ENCODE data around the gene PNLDC1.
"Not testable (repeated sequence)": the region's sequence is repeated elsewhere in the genome, so short reads cannot be mapped to it uniquely, and the experiment has no call there.

The PNLDC1 gene

DNA sequence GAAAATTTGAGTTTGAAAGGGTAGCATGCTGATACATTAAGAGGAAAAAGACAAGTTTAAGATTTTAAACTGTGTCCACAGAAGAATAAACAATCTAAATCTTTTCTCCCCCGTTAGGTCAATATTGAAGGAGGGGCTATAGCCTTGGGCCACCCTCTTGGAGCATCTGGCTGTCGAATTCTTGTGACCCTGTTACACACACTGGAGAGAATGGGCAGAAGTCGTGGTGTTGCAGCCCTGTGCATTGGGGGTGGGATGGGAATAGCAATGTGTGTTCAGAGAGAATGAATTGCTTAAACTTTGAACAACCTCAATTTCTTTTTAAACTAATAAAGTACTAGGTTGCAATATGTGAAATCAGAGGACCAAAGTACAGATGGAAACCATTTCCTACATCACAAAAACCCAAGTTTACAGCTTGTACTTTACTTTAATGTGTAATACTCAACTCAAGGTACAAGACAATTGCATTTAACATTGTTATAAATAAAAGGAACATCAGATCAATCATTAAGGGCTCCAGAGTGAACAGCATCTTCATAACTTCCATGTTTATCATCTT, 21.5 kb upstream of the PNLDC1 start:
- no peak for DNase-seq (ENCODE audit: low read depth in 2 of 2)

DNA sequence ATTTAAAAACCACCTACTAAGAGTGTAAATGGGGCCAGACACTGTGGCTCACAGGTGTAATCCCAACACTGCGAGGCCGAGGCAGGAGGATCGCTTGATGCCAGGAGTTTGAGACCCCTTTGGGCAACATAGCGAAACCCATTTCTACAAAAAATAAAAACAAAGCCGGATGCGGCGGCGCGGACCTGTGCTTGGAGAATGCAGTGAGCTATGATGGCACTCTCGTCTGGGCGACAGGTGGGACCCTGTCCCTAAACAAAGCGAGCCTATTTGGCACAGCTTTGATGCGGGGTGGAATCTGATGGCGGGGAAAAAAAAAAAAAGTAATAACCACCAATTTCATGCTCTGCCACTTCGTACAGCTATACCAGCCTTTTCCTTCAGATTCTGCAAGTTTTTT, 11.8 kb upstream of the PNLDC1 start:
- DNase-seq (ENCODE audit: low read depth in 2 of 2), result no peak

DNA sequence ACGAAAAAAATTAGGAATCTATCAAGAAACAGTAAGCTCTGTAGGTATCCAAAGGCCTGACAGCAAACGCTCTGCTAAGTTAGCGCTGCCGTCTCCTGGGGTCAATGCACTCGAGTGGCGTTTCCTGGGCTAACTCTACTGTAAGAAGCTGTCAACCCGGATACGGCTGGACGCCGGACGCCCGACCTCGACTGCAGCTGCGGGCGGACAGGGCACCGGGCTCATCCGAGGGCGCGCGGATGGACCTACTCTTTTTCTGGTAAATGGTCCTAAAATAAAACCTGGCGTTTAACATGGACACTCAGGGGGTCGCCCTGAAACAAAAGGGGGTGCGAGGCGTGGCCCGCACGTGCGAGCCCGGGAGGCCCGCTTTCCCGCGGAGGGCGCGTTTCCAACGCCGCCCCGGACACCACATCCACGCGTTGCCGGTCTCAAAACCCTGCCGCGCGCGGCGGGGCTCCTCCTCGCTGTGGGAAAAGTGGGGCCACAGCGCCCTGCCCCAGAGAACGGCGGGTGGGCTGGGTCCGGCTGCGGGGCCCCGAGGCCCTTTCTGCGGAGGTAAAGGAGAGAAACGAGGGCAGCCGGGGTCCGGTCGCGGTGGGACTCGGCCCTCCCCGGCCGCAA, 11.2 kb upstream of the PNLDC1 start:
- no peak for DNase-seq (ENCODE audit: low read depth in 2 of 2)

DNA sequence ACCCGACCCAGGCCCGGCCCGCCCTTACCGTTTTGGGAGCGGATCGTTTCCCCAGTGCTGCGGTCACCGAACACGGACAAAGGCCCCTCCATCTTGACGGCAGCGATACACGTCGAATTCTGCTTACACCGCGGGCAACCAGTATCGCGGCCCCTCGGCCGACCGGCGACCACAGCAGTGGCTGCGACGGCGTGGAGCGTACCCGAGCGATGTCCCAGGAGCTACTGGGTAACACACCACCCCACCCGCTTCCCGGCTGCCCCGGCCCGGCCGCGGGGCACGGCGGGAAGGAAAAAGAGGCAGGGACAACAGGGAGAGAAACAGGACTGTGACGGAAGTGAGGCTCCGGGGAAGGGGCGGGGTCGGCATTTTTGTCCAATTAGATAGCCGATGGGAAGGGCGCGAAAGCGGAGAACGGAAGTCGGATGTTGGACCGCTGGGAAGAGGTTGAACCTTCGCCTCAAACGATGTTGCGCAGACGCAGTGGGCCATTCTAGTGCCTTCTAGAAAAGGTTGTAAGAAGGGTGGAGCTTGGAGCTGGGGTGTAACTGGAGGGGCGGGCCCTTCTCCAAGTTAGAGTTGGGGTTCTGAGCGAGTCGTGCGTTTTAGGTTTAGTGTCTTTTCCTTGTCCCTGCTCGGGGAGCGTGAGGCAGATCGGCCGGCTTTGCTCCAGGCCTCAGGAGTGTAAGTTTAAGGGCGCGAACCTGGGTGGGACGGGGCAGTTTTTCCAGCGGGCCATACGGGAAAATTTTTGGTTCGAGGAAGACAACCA, 10.5 kb upstream of the PNLDC1 start, which contains the start of gene TCP1:
Gene TCP1, minus strand, starts transcription at position 226 of the 772 bp plus-strand sequence. Its CDS starts 134 bp downstream, at position 92.
- DNase-seq (ENCODE audit: low read depth in 2 of 2), result peak; percentile 98

DNA sequence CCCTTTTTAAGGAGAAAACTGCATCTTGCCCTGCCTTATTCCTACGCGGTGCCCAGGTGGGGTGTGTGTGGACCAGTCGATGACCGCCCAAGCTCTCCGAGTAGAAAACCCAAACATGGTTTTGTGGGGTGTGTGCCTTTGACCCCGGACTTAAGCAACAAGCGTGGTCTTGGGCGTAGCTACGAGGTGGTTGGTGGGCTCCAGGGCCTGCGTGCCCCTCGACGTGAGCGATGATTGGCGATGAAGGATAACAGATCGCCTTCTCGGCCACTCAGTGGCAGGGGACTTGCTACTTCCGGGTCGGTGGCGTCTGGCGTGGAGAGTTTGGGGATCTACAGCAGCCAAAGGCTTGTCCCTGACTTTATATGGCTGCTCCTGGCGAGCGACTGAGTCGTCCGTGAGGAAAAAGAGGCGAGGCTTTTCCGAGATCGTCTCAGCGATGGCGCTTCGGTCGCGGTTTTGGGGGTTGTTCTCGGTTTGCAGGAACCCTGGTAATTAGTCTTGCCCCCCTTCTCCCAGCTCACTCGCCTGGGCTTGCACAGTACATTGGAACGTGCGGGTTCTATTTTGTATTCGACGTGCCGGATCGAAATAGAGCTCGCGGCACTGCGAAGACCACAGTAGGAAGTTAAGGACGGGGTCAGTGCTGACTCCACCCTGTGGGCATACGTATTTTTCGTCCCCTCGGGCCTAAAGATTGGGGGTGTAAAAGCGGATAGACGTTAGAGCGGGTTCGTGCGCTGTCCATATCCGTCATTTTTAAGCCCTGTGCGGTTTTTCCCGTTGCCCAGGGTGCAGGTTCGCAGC, 9.7 kb upstream of the PNLDC1 start, which contains the start of gene MRPL18:
Gene MRPL18, plus strand, starts transcription at position 319 of the 807 bp plus-strand sequence. Its CDS starts 121 bp downstream, at position 440.
- DNase-seq (ENCODE audit: low read depth in 2 of 2), result peak; percentile 93

DNA sequence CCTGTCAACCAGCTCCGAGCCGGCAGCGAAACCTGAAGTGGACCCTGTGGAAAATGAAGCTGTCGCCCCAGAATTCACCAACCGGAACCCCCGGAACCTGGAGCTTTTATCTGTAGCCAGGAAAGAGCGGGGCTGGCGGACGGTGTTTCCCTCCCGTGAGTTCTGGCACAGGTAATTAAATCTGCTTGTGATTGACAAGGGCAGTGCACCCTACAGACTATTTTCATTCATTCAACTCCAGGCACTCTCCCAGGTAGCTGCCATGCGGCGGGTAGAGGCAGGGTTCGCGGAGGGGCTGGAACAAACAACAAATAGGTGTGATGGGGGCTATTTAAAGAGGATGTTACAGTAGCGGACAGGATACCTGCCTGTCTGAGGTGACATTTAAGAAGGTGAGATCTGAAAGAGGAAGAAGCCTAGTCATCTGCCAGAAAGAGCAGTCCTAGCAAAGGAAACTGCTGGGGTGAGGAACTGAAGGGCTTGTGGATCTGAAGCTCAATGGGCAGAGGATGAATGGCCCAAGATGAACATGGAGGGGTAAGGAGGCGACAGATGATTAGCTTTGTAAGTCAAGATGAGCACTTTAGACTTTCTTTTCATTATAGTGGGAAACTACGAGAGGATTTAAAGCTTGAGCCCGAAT, 9.0 kb upstream of the PNLDC1 start:
- no peak for DNase-seq (ENCODE audit: low read depth in 2 of 2)

DNA sequence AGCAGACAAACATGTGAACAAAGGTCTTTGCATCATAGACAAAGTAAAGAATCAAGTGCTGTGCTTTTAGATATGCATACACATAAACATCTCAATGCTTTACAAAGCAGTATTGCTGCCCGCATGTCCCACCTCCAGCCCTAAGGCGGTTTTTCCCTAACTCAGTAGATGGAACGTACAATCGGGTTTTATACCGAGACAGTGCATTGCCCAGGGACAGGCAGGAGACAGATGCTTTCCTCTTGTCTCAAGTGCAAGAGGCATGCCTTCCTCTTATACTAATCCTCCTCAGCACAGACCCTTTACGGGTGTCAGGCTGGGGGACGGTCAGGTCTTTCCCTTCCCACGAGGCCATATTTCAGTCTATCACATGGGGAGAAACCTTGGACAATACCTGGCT, 5.1 kb upstream of the PNLDC1 start:
- not testable (repeated sequence) for DNase-seq (ENCODE audit: low read depth in 2 of 2)

DNA sequence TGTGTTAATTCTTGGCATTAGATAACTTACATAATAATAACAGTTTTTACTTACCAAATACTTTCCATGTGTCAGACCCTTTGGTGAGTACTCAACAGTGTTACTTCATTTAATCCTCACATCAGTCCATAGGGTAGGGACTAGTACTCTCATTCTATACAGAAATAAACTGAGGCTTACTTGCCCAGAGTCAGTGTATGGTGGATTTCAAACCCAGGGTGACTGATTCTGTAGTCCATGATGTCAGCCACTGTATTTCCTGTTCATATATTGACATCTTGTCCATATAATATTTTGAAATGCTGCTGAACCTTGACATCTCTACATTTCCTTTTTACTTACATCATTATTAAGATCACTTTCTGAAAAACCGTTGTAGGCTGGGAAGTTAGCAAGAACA, 2.5 kb upstream of the PNLDC1 start:
- DNase-seq (ENCODE audit: low read depth in 2 of 2), result no peak

DNA sequence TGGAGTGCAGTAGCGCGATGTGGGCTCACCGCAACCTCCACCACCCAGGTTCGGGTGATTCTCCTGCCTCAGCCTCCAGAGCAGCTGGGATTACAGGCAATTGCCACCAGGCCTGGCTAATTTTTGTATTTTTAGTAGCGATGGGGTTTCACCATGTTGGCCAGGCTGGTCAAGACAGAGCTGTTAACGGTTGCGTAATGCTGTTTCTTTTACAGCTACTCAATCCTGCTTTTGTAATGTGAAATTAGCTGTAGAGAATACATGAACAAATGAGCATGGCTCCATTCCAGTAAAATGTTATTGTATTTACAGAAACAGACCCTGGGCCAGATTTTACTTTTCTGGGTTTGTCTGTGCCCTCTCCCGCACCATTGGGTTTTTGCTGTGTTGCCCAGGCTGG, 1.9 kb downstream of the PNLDC1 start:
- DNase-seq (ENCODE audit: low read depth in 2 of 2), result no peak

DNA sequence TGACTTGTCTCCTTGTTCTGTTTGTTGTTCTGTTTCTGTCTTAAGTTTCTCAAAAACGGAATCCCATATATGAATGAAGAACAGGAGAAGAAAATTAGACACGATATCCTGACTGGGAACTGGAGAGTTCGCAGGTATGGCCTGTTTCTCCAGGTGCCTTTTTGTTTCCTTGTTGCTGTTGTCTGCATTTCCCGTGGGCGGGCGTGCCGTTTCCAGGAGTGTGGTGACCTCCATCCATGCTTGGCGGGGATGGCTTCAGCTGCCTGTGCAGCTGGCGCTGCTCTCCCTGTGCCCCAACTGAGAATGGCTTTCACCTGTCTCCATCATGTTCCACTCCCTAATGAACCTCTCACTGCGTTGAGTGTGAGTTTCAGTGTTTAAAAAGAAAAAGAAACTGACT, 4.4 kb downstream of the PNLDC1 start:
- DNase-seq (ENCODE audit: low read depth in 2 of 2), result no peak

DNA sequence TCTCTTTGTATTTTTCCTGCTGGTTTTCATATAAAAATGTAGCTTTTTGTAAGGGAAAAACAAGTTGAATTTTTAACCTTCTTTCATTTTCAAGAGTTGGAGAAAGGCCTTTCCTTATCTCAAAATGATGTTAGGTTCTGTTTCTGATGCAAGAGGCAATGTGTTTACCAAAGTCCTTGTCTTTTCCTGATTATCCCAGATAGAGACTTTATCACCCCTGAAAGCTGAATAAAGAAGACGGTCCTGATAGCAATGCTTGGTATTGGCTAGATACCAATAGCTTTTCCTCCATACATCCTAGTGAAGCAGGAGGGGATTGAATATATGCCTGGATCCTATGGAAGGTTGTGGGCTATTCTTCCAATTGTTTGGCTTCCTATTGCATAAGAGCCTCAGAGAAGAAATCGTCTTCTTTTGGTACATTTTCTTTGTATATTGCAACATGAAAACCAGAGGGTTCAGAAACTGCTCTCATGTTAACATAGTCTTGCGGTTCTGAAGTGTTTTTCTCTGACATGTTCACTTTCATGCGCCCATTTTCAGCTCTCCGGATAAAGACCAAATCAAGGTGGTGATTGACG, 5.5 kb downstream of the PNLDC1 start:
- DNase-seq (ENCODE audit: low read depth in 2 of 2), result no peak

DNA sequence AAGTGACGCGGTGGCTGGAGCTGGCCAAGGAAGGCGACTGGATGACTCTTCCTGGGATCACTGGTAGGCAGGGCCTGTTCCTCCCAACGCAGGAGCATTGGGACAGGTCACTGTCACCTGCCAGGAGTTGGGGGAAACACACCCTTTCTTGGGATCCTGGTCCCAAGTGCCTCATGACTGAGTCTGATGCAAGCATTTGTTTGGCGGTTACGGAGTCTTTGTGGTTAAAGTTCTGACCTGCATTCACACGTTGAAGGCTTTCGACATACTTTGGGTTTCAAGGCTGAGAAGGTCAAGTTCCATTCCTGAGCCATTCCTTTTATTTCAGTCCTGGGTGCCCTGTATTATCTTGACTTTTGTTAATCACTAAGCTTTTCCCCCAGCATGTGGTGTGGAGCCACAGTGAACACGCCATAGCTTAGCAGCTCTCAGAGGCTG, 6.0 kb downstream of the PNLDC1 start:
- DNase-seq (ENCODE audit: low read depth in 2 of 2), result no peak

DNA sequence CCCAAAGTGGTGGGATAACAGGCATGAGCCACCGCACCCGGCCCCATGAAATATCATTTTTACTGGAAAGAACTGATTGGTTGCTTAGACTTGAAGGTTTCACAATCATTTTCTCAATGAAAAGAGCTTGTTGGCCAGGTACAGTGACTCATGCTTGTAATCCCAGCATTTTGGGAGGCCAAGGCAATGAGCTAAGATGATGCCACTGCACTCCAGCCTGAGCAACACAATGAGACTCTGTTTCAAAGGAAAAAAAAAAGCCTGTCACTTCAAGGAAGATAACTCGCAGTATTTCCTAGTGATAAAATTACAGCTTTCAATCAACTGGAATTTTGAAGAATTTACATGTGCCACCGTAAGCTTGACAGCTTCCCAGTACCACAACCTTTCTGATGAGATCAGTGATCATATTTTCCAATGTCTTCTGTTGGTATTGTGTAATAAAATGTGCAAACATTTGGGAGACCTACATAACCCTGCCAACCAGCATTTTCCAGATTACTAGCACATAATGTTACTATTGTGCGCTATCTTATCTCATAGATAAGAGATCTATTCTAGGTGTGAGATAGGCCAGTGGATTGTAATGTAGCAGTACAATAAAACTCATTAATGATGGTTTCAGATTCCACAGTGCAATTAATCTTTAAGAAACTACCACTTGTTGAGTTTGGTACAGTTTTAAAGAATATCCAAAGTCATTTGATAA, 7.2 kb downstream of the PNLDC1 start:
- DNase-seq (ENCODE audit: low read depth in 2 of 2), result no peak

DNA sequence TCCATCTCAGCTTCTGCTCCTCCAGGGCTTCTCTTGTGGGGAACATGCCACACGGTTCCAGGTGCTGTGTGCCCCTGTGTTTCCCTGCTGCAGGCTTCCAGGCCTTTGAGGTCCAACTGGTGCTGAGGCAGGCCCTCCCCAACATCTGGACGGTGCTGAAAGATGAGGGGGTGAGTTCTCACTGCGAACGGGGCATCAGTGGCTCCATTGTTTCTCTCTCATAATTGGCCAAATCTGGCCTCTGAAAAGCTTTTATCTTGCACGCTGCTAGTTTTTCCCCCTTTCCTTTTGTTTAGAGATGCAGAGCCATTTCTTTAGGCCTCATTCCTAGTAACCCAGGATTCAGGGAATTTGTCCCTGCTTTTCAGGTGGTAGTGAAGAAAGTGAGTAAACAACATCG, 8.6 kb downstream of the PNLDC1 start:
- no peak for DNase-seq (ENCODE audit: low read depth in 2 of 2)

DNA sequence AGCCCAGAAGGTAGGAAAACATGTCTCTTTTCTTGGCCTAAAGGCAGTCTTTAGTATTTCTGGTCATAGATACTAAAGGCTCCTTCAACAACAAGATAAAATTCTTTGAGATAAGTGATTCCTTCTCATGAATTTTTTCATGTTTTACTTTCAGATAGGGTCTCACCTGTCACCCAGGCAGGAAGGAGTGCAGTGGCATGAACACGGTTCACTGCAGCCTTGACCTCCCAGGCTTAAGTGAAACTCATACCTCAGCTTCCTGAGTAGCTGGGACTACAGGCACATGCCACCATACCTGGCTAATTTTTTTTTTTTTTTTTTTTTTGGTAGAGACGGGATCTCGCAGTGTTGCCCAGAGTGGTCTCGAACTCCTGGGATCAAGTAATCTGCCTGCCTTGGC, 9.1 kb downstream of the PNLDC1 start:
- no peak for DNase-seq (ENCODE audit: low read depth in 2 of 2)

DNA sequence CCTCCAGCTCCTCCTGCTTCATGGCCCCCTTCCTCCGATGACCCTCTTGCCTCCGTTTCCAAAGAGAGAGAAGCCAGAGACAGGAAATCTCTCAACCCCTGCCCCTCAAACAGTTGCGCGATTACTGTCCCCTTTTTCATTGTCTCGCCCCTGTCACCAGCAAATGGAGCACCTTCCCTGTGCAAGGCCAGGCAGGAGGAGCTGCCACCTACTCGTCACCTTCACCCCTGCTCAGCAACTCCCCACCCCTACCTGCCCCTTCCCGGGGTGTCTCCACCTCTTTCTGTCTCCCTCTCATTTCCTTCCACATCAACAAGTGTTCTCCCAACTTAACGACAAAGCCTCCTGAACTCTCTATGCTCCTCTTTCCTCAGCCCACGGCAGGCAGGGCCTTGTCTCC, 13.7 kb downstream of the PNLDC1 start:
- DNase-seq (ENCODE audit: low read depth in 2 of 2), result no peak

DNA sequence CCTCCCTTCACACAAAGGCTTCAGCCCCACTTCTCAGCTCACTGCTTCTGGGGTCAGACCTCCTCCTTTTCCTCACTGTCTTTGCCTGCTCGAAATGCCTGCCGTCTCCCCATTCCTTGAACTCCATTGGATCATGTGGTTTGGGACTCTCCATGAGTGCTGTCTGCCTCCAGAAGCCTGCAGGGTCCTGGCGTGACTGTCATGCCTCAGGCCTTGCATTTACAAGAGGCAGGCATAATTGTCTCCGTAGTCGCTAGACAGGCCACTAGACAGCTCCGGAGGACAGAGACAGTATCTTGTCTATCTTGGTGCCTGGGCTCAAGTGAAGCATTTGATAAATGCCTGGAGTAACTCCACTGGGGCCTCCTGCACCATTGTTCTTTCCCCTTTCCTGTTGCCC, 15.3 kb downstream of the PNLDC1 start:
- DNase-seq (ENCODE audit: low read depth in 2 of 2), result no peak

DNA sequence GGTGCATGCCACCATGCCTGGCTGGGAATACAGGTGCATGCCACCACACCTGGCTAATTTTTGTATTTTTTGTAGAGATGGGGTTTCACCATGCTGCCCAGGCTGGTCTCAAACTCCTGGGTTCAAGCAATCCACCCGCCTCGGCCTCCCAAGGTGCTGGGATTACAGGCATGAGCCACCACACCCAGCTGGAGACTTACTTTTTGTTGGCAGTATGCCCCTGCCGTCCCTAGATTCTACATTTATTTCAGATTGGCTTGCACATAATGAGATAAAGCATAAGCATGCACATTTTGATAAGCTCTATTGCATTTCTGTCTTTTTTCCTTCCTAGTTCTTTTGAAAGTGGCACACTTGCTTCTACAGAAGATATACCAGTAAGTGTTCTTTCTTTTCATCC, 16.7 kb downstream of the PNLDC1 start:
- not testable (repeated sequence) for DNase-seq (ENCODE audit: low read depth in 2 of 2)

DNA sequence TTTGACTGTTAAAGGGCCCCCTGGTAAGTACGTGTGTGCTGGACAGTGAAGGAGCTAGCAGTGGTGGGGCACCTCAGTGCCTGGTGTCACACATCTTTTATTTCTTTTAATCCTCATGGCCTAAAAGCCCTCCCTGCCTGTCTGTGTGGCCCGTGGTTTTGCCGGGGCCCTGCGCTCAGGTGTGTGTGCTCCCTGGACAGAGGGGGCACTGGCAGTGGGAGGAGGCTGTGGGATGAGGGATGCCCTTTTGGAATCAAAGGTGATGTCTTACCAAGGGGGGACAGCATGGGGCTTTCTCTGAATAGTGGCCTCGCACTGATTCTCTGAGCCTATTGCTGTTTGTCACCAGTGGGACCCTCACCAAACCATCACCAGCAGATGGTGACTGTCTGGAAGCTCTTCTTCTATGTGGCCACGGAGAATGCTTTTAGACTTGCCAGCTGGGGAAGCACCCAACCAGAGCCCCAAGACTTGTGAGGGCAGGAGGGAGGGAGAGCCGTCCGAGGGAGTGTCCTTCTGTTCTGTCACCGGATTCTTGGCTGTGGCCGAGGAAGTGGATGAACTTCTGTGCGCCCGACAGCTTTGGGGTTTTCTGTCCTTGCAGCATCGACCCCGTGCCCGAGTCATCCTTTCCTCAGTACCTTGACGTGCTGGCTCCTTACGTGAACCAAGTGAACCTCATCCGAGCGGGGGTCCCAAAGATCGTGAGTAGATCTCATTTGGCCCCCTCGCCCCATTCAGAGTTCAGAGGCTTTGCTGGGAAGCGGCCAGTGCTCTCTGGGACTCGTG, 18.1 kb downstream of the PNLDC1 start:
- no peak for DNase-seq (ENCODE audit: low read depth in 2 of 2)

DNA sequence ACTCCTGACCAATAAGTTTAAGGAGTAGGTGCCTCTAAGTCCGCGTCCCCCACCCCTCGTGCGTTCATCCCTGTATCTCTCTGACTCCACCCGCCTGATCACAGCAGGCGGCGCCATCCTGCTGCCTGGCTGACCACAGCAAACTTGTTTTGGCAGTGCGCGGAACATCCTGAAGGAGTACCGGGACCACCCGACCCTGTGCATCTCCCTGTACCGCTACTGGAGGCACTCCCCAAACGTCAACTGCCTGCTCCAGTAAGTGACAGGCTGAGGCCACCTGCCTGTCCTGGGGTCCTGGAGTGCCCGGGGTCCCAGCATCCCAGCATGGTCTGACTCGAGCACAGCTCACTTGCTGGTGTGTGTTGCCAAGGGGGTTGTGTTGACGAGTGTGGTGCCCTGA, 19.0 kb downstream of the PNLDC1 start:
- no peak for DNase-seq (ENCODE audit: low read depth in 2 of 2)

Data from fibroblast of skin of left biceps (primary cell).